Caco-2 (cell line): Measurements from ENCODE around the gene FNTB. TPM values are rescaled to one million over a fixed set of nuclear protein-coding genes. Genes with fewer than 3 reads are reported as not detected.

Source experiments
- BruUV-seq: library from RNA; stranded (reverse); fragments of 400-500 nt; replicated peaks from 2 replicates; lab custom pipeline; 2021; lab: Mats Ljungman, UMichigan
- CTCF ChIA-PET: fragments of 300-600 bp; sonication (Branson Sonifier 250); formaldehyde crosslinking; loops from one replicate; lab custom pipeline; 2022; ENCODE audit warnings: antibody characterized with exemption; lab: Charles Lee
- POLR2A ChIA-PET: fragments of 300-600 bp; sonication (Branson Sonifier 250); formaldehyde crosslinking; loops from one replicate; lab custom pipeline; 2022; ENCODE audit warnings: antibody characterized with exemption; lab: Charles Lee
- DNase-seq, 2 experiments: peaks; one replicate each; pipeline versions ENCODE4 v3.0.0 to v3.0.0-alpha.2; 2020 to 2022
- H3K27me3 ChIP-seq: replicated peaks from 2 replicates; pipeline ENCODE4 v1.6.0; 2011; ENCODE audit warnings: low read length; ENCODE audit not compliant: control insufficient read depth, insufficient read depth
- H3K36me3 ChIP-seq: 2 replicates; pipeline ENCODE4 v1.5.1; 2011; ENCODE audit warnings: low read length; ENCODE audit not compliant: control insufficient read depth, insufficient read depth
- H3K4me1 ChIP-seq: fragments of 250-450 bp; sonication (Bioruptor Pico); 2 replicates; pipeline ENCODE4 v1.5.1; 2020; ENCODE audit warnings: mild to moderate bottlenecking
- H3K4me3 ChIP-seq: 2 replicates; pipeline ENCODE4 v1.5.1; 2011; ENCODE audit warnings: low read depth, mild to moderate bottlenecking, control low read depth, low read length
- H3K9me3 ChIP-seq: fragments of 250-450 bp; sonication (Bioruptor Pico); 2 replicates; pipeline ENCODE4 v1.5.1; 2020; ENCODE audit warnings: mild to moderate bottlenecking, moderate library complexity
- H3K27ac Mint-ChIP-seq: one replicate; pipeline ENCODE4 v1.8.0; 2022; ENCODE audit warnings: mixed read lengths; ENCODE audit not compliant: unreplicated experiment
- H3K27me3 Mint-ChIP-seq: one replicate; pipeline ENCODE4 v1.8.0; 2022; ENCODE audit warnings: mixed read lengths; ENCODE audit not compliant: insufficient read depth, unreplicated experiment
- H3K36me3 Mint-ChIP-seq: one replicate; pipeline ENCODE4 v1.8.0; 2022; ENCODE audit warnings: mild to moderate bottlenecking, mixed read lengths; ENCODE audit not compliant: insufficient read depth, unreplicated experiment
- H3K4me1 Mint-ChIP-seq: one replicate; pipeline ENCODE4 v1.8.0; 2022; ENCODE audit warnings: low read depth, mixed read lengths; ENCODE audit not compliant: unreplicated experiment
- H3K4me3 Mint-ChIP-seq: one replicate; pipeline ENCODE4 v1.8.0; 2022; ENCODE audit warnings: mild to moderate bottlenecking, moderate library complexity, mixed read lengths; ENCODE audit not compliant: unreplicated experiment
- H3K9me3 Mint-ChIP-seq: one replicate; pipeline ENCODE4 v1.8.0; 2022; ENCODE audit warnings: mixed read lengths; ENCODE audit not compliant: unreplicated experiment
- intact Hi-C: fragments of 100-400 bp; cut with micrococcal nuclease; formaldehyde crosslinking; loops from one replicate; pipeline ENCODE4 v1.10.0; 2022; ENCODE audit not compliant: unreplicated experiment
- total RNA-seq: library from RNA; stranded (reverse); gene quantifications from 2 replicates; pipeline ENCODE4 v1.2.3, GENCODE V29; 2022
- TF ChIP-seq, protein P1 (sequence below), 2 experiments: fragments of 200-600 bp in 1 of 2; IDR thresholded peaks; 1 replicate in 1 of 2; 2 replicates in 1 of 2; pipeline versions ENCODE4 v1.5.1 to v1.8.0; 2011 to 2022; ENCODE audit warnings: antibody characterized with exemption in 1 of 2, control low read depth in 1 of 2, inconsistent platforms in 1 of 2, low read depth in 1 of 2, low read length in 1 of 2, mild to moderate bottlenecking in 1 of 2, moderate library complexity in 1 of 2; ENCODE audit not compliant: insufficient read depth in 1 of 2, severe bottlenecking in 1 of 2, unreplicated experiment in 1 of 2

Gene FNTB
- total RNA-seq, 1 experiment from 2014 or later, result 21.2 TPM

DNA sequence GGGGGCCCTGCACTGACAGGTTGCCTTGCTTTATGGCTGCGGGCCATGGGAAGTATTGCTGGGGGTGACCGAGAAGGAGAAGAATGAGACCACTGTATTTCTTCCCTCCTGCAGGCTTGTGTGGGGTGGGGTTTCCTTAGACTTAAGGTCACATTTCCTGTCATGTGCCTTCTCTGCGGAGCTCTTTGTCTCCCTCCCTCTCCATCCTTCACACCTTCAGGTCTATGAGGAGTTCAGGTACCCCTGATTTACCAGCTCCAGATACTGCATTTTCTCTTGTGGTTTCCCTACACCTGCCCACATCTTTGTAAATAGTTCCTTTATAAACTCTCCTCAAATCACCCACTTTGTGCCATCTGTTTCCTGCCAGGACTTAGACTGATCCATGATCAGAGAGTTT, 3.6 kb downstream of the FNTB start:
- TF ChIP-seq, protein P1, sequence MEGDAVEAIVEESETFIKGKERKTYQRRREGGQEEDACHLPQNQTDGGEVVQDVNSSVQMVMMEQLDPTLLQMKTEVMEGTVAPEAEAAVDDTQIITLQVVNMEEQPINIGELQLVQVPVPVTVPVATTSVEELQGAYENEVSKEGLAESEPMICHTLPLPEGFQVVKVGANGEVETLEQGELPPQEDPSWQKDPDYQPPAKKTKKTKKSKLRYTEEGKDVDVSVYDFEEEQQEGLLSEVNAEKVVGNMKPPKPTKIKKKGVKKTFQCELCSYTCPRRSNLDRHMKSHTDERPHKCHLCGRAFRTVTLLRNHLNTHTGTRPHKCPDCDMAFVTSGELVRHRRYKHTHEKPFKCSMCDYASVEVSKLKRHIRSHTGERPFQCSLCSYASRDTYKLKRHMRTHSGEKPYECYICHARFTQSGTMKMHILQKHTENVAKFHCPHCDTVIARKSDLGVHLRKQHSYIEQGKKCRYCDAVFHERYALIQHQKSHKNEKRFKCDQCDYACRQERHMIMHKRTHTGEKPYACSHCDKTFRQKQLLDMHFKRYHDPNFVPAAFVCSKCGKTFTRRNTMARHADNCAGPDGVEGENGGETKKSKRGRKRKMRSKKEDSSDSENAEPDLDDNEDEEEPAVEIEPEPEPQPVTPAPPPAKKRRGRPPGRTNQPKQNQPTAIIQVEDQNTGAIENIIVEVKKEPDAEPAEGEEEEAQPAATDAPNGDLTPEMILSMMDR (IDR thresholded peaks at IDR 0.05; ENCODE audit: insufficient read depth in 1 of 2, low read depth in 1 of 2, low read length in 1 of 2, severe bottlenecking in 1 of 2, unreplicated experiment in 1 of 2), result no peak
- H3K27me3 ChIP-seq, result no peaks in the 10 kb centered on the region
- H3K4me1 Mint-ChIP-seq, result peaks cover 6% of the 10 kb centered on the region
- no peak overlapping the region for H3K4me3 Mint-ChIP-seq
- H3K4me3 ChIP-seq, result no peak overlapping the region
- H3K4me1 ChIP-seq, result no peaks in the 10 kb centered on the region
- intact Hi-C loops, result no loop called here
- CTCF ChIA-PET, result no interaction called here
- POLR2A ChIA-PET, result no interaction called here
- H3K27me3 Mint-ChIP-seq, result no peaks in the 10 kb centered on the region
- H3K36me3 Mint-ChIP-seq, result no peaks in the 10 kb centered on the region
- no peak overlapping the region for H3K27ac Mint-ChIP-seq
- H3K9me3 Mint-ChIP-seq, result no peaks in the 10 kb centered on the region
- BruUV-seq, result no TSS peak
- H3K9me3 ChIP-seq, result no peaks in the 10 kb centered on the region
- H3K36me3 ChIP-seq, result no peaks in the 10 kb centered on the region
- no peak for DNase-seq

DNA sequence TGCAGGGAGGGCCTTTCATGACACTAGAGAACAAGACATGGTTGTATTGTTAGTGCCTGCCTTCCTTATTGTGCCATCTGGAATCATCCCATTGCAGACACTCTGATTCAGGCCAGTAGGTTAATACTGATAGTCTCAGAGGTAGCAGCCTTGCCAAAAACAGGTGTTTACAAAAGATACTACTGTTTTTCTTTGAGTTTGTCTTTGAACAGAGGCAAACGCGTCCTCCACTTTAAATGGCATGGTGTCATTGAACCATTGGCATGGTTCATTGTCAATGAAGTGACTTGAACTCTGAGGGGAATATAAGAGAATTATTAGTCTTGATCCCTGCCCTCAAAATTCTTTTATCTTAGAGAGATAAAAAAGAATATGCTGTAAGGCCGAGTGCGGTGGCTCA, 4.2 kb downstream of the FNTB start:
- no peaks in the 10 kb centered on the region for H3K36me3 ChIP-seq
- no peaks in the 10 kb centered on the region for H3K36me3 Mint-ChIP-seq
- POLR2A ChIA-PET, result no interaction called here
- H3K27ac Mint-ChIP-seq, result no peak overlapping the region
- no peaks in the 10 kb centered on the region for H3K27me3 ChIP-seq
- CTCF ChIA-PET, result no interaction called here
- no peak overlapping the region for H3K4me3 Mint-ChIP-seq
- peaks cover 3% of the 10 kb centered on the region for H3K4me1 Mint-ChIP-seq
- H3K4me3 ChIP-seq, result no peak overlapping the region
- intact Hi-C loops, result no loop called here
- TF ChIP-seq, protein P1 (IDR thresholded peaks at IDR 0.05; ENCODE audit: insufficient read depth in 1 of 2, low read depth in 1 of 2, low read length in 1 of 2, severe bottlenecking in 1 of 2, unreplicated experiment in 1 of 2), result no peak
- H3K9me3 ChIP-seq, result no peaks in the 10 kb centered on the region
- no peaks in the 10 kb centered on the region for H3K27me3 Mint-ChIP-seq
- no TSS peak for BruUV-seq
- no peaks in the 10 kb centered on the region for H3K9me3 Mint-ChIP-seq
- H3K4me1 ChIP-seq, result no peaks in the 10 kb centered on the region
- DNase-seq, result no peak

DNA sequence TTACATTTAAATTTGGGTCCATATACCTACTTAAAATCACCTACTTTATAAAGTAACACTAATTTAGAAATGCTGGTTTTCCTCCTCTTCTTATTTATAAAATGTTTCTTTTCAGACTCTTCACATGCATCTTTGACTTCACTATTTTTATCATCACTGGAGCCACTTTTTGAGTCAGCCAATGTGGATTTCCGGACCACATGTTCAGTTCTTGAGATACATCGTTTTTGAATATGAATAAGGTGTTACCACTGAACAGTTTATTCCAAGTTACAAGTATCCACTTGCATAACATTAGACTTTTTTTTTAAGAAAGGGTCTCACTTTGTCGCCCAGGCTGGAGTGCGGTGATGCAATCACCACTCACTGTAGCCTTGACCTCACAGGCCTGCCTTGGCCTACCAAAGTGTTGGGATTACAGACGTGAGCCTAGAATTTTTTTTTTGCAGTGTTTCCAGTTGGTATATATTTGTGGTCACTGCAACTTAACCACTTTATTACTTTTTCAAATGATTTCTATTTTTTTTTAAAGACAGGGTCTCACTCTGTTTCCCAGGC, 5.7 kb downstream of the FNTB start:
- BruUV-seq, result no TSS peak
- no peak overlapping the region for H3K4me3 ChIP-seq
- DNase-seq, result no peak
- H3K9me3 ChIP-seq, result no peaks in the 10 kb centered on the region
- no peaks in the 10 kb centered on the region for H3K4me1 ChIP-seq
- Mint-ChIP-seq H3K9me3 (no peaks in the 10 kb centered on the region), H3K36me3 (no peaks in the 10 kb centered on the region), H3K27ac (no peak overlapping the region), H3K4me3 (no peak overlapping the region), H3K27me3 (no peaks in the 10 kb centered on the region), H3K4me1 (peaks cover 5% of the 10 kb centered on the region)
- H3K27me3 ChIP-seq, result no peaks in the 10 kb centered on the region
- ChIA-PET POLR2A (no interaction called here), CTCF (no interaction called here)
- TF ChIP-seq, protein P1 (IDR thresholded peaks at IDR 0.05; ENCODE audit: insufficient read depth in 1 of 2, low read depth in 1 of 2, low read length in 1 of 2, severe bottlenecking in 1 of 2, unreplicated experiment in 1 of 2), result no peak
- no peaks in the 10 kb centered on the region for H3K36me3 ChIP-seq
- intact Hi-C loops, result no loop called here
